ENCODE measurements around the gene WDR33.

- no peak for TF ChIP-seq WHSC1 (IDR thresholded peaks at IDR 0.05; ENCODE audit: low read length)
- no peak for TF ChIP-seq ZNF431 (CRISPR knock-in tag; IDR thresholded peaks at IDR 0.05)
- no peak for TF ChIP-seq POLR2A (conservative IDR thresholded peaks at IDR 0.05)
- no peak for TF ChIP-seq JUND (IDR thresholded peaks at IDR 0.05; ENCODE audit: borderline replicate concordance, low read depth, low read length)
- TF ChIP-seq JUND (tag; IDR thresholded peaks at IDR 0.05; ENCODE audit: borderline replicate concordance, low read depth, low read length) = no peak
- TF ChIP-seq GATAD2A (IDR thresholded peaks at IDR 0.05) = no peak
- TF ChIP-seq CTCF (IDR thresholded peaks at IDR 0.05 in 2 of 3, conservative IDR thresholded peaks at IDR 0.05 in 1 of 3; ENCODE audit: insufficient read depth in 2 of 3, low read depth in 1 of 3, low read length in 3 of 3) = no peak
- TF ChIP-seq, protein P1, sequence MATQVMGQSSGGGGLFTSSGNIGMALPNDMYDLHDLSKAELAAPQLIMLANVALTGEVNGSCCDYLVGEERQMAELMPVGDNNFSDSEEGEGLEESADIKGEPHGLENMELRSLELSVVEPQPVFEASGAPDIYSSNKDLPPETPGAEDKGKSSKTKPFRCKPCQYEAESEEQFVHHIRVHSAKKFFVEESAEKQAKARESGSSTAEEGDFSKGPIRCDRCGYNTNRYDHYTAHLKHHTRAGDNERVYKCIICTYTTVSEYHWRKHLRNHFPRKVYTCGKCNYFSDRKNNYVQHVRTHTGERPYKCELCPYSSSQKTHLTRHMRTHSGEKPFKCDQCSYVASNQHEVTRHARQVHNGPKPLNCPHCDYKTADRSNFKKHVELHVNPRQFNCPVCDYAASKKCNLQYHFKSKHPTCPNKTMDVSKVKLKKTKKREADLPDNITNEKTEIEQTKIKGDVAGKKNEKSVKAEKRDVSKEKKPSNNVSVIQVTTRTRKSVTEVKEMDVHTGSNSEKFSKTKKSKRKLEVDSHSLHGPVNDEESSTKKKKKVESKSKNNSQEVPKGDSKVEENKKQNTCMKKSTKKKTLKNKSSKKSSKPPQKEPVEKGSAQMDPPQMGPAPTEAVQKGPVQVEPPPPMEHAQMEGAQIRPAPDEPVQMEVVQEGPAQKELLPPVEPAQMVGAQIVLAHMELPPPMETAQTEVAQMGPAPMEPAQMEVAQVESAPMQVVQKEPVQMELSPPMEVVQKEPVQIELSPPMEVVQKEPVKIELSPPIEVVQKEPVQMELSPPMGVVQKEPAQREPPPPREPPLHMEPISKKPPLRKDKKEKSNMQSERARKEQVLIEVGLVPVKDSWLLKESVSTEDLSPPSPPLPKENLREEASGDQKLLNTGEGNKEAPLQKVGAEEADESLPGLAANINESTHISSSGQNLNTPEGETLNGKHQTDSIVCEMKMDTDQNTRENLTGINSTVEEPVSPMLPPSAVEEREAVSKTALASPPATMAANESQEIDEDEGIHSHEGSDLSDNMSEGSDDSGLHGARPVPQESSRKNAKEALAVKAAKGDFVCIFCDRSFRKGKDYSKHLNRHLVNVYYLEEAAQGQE (IDR thresholded peaks at IDR 0.05; ENCODE audit: borderline replicate concordance) = no peak
- TF ChIP-seq, protein P1 (CRISPR knock-in tag; IDR thresholded peaks at IDR 0.05; ENCODE audit: low read depth) = no peak
- TF ChIP-seq FOXJ3 (CRISPR knock-in tag; IDR thresholded peaks at IDR 0.05) = no peak
- TF ChIP-seq TAF15 (IDR thresholded peaks at IDR 0.05; ENCODE audit: low read depth, low read length) = no peak
- TF ChIP-seq BRD4 (IDR thresholded peaks at IDR 0.05) = no peak
- TF ChIP-seq DDX20 (tag; IDR thresholded peaks at IDR 0.05; ENCODE audit: low read depth) = no peak
- TF ChIP-seq, protein P2, sequence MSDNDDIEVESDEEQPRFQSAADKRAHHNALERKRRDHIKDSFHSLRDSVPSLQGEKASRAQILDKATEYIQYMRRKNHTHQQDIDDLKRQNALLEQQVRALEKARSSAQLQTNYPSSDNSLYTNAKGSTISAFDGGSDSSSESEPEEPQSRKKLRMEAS (CRISPR knock-in tag; IDR thresholded peaks at IDR 0.05) = no peak
Observed at GRCh38 chr2:127799926-127800325, 11.0 kb downstream of the WDR33 start.
